SJSA1 (cell line): Measurements from ENCODE around the gene PARP12. TPM values are rescaled to one million over a fixed set of nuclear protein-coding genes. Genes with fewer than 3 reads are reported as not detected.

ENCODE experiments used
- DNase-seq, 2 experiments: peaks; one replicate each; pipeline ENCODE4 v3.0.0-alpha.2; 2015 to 2020; ENCODE audit warnings: low spot score in 2 of 2, low read depth in 1 of 2
- H3K27ac ChIP-seq: fragments of 250-450 bp; sonication (Bioruptor Pico); 2 replicates; pipeline ENCODE4 v1.5.1; 2020; ENCODE audit warnings: mild to moderate bottlenecking, moderate library complexity
- H3K27me3 ChIP-seq: fragments of 250-450 bp; sonication (Bioruptor Pico); replicated peaks from 2 replicates; pipeline ENCODE4 v1.5.1; 2020; ENCODE audit warnings: mild to moderate bottlenecking, moderate library complexity
- H3K36me3 ChIP-seq: fragments of 250-450 bp; sonication (Bioruptor Pico); 2 replicates; pipeline ENCODE4 v1.5.1; 2020; ENCODE audit warnings: mild to moderate bottlenecking
- H3K4me1 ChIP-seq: fragments of 250-450 bp; sonication (Bioruptor Pico); replicated peaks from 2 replicates; pipeline ENCODE4 v1.6.1; 2021; ENCODE audit warnings: mild to moderate bottlenecking
- H3K4me3 ChIP-seq: fragments of 250-450 bp; sonication (Bioruptor Pico); 2 replicates; pipeline ENCODE4 v1.5.1; 2020; ENCODE audit warnings: mild to moderate bottlenecking
- H3K9me3 ChIP-seq: fragments of 250-450 bp; sonication (Bioruptor Pico); replicated peaks from 2 replicates; pipeline ENCODE4 v1.5.1; 2020; ENCODE audit warnings: mild to moderate bottlenecking
- total RNA-seq: library from RNA; depleted of rRNA; stranded (reverse); fragments of >200 nt; shearing (Covaris generic); gene quantifications from 2 replicates; pipeline ENCODE4 v1.2.3, GENCODE V29; 2014

Gene PARP12
- total RNA-seq, 1 experiment from 2014 or later, result 19.3 TPM

GRCh38 chr7:140008755-140009610 lies 53.8 kb downstream of the PARP12 start:
- H3K4me3 ChIP-seq, result no peak overlapping the region
- DNase-seq, result no peak
- no peak overlapping the region for H3K27ac ChIP-seq
- no peaks in the 10 kb centered on the region for H3K4me1 ChIP-seq
- no peaks in the 10 kb centered on the region for H3K36me3 ChIP-seq
- no peaks in the 10 kb centered on the region for H3K9me3 ChIP-seq
- no peaks in the 10 kb centered on the region for H3K27me3 ChIP-seq

DNA sequence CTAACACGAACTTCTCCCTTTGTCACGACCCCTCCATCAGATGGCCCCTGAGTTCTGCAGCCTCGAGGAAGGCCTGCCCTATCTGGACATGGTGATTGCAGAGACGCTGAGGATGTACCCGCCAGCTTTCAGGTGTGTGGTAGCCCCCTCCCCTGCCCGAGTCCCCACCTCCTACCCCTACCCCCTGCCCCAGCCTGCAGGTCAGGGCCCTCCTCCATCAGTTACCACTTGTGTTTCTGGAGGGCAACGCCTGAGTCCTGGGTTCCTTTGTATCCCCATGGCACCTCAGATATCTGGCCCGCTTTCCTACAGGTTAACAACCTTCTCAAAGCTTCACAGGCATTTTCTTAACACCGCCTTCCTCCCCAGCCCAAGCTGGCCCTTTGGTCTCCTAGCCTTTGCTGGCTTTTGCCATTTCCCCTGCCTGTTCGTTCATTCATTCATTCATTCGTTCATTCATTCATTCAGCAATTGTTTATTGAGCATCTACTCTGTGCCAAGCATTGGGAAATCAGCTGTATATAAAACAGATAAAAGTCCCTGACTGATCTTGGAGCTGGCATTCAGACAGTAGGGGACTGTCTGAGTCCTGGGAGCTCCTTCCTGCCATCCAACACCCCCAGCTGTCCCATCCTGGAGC lies 55.6 kb downstream of the PARP12 start:
- DNase-seq, result no peak
- H3K9me3 ChIP-seq, result no peaks in the 10 kb centered on the region
- H3K36me3 ChIP-seq, result no peaks in the 10 kb centered on the region
- H3K27ac ChIP-seq, result no peak overlapping the region
- no peaks in the 10 kb centered on the region for H3K27me3 ChIP-seq
- no peaks in the 10 kb centered on the region for H3K4me1 ChIP-seq
- H3K4me3 ChIP-seq, result no peak overlapping the region

DNA sequence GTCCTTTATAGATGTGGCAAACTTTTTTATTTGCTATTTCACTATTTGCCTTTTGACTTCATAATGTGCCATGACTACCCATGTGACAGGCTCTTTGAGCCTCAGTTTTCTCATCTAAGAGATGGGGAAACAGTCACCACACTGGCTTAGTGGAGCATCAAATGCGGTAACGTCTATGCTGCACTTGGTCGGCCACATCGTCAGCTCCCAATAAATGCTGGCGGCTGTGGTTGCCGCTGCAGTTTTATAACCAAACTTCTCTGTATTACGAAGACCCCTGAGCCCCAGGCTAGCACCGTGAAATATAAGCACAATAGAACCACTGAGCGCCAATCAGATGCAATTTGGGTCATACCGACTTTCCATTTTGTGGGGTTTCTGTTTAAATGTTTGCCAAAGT lies 56.2 kb downstream of the PARP12 start:
- DNase-seq, result no peak
- Histone ChIP-seq H3K4me1 (no peaks in the 10 kb centered on the region), H3K4me3 (no peak overlapping the region), H3K9me3 (no peaks in the 10 kb centered on the region), H3K27me3 (no peaks in the 10 kb centered on the region), H3K27ac (no peak overlapping the region), H3K36me3 (no peaks in the 10 kb centered on the region)

- Histone ChIP-seq H3K4me3 (no peak overlapping the region), H3K27ac (no peak overlapping the region), H3K27me3 (no peaks in the 10 kb centered on the region), H3K4me1 (no peaks in the 10 kb centered on the region), H3K36me3 (no peaks in the 10 kb centered on the region), H3K9me3 (no peaks in the 10 kb centered on the region)
- no peak for DNase-seq
Measured at GRCh38 chr7:140005754-140006503, 56.8 kb downstream of the PARP12 start.

- Histone ChIP-seq H3K36me3 (no peaks in the 10 kb centered on the region), H3K4me3 (no peak overlapping the region), H3K27me3 (no peaks in the 10 kb centered on the region), H3K27ac (no peak overlapping the region), H3K9me3 (no peaks in the 10 kb centered on the region), H3K4me1 (no peaks in the 10 kb centered on the region)
- no peak for DNase-seq
Measured at GRCh38 chr7:140005341-140005740, 57.4 kb downstream of the PARP12 start.

DNA sequence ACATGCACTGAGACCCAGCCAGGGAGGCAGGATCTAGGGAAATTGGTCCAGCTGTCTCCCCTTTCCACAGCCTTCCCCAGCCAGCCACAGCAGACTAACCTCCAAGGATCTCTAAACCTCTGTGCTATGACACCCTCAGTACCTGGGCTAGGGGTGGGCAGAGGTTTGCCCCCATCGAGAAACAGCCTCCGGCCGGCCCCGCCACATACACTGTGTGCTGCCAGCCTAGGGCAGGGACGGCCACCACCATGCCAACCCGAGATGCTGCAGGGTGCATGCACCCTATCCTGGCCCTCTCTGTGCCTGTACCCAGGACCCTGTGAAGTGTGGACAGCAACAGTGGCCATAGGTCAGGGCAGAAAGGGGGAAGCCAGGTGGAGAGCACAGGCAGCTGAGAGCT lies 58.1 kb downstream of the PARP12 start:
- Histone ChIP-seq H3K4me3 (no peak overlapping the region), H3K9me3 (no peaks in the 10 kb centered on the region), H3K27me3 (no peaks in the 10 kb centered on the region), H3K36me3 (no peaks in the 10 kb centered on the region), H3K4me1 (no peaks in the 10 kb centered on the region), H3K27ac (no peak overlapping the region)
- no peak for DNase-seq

DNA sequence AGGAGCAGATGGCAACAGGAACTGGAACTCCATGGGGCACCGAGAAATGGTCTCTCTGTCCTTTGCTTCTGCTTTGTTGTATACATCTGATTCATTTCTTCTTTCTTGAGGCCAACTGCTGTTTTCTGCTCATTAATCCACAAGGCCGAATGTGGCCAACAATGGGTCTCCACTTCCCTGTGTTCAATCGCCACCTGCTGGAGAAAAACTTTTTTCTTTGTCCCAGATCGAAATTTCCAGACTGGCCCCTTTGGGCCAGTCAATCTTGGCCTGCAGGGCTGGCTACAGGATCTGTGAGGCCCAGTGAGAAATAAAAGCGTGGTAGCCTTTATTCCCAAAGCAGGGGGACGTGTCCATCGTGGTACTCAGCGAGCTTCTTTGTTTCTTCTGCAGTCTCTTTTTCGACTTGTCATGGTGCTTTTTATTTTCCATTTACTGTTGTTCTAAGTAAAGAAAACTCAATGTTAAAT lies 58.8 kb downstream of the PARP12 start:
- no peaks in the 10 kb centered on the region for H3K27me3 ChIP-seq
- no peaks in the 10 kb centered on the region for H3K4me1 ChIP-seq
- no peaks in the 10 kb centered on the region for H3K36me3 ChIP-seq

GRCh38 chr7:140000666-140001268 lies 62.0 kb downstream of the PARP12 start:
- Histone ChIP-seq H3K27ac (no peak overlapping the region), H3K27me3 (no peaks in the 10 kb centered on the region), H3K36me3 (no peaks in the 10 kb centered on the region), H3K4me1 (no peaks in the 10 kb centered on the region), H3K9me3 (no peaks in the 10 kb centered on the region), H3K4me3 (no peak overlapping the region)
- no peak for DNase-seq

More for the DNA sequence above, 58.8 kb downstream of the PARP12 start:
- DNase-seq, result peak in 1 of 2 experiments; percentile 39
- no peak overlapping the region for H3K27ac ChIP-seq
- no peaks in the 10 kb centered on the region for H3K9me3 ChIP-seq
- no peak overlapping the region for H3K4me3 ChIP-seq

DNA sequence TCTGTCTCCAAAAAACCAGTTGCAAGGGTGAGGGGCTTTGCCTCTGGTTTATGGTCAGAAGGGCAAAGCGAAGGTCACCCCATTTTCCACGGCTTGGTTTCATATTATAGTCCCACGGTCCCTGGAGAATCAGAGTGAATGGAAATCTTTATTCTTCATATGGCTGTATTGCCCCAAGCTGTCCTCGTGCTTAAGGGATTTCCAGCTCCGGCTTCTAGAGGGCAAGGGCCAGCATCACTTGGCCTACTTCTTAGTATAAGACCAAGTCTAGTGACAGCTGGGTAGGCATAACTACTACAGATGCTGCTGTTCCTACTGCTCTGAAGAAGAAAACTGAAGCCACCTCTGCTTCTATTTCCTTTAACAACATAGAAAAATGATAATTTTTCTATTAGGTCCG lies 63.2 kb downstream of the PARP12 start:
- H3K9me3 ChIP-seq, result no peaks in the 10 kb centered on the region
- H3K4me1 ChIP-seq, result no peaks in the 10 kb centered on the region
- no peak for DNase-seq

GRCh38 chr7:139998572-139998971 lies 64.2 kb downstream of the PARP12 start:
- H3K27me3 ChIP-seq, result no peaks in the 10 kb centered on the region
- no peak overlapping the region for H3K27ac ChIP-seq
- no peak for DNase-seq
- no peak overlapping the region for H3K4me3 ChIP-seq
- no peaks in the 10 kb centered on the region for H3K36me3 ChIP-seq
- no peaks in the 10 kb centered on the region for H3K9me3 ChIP-seq
- no peaks in the 10 kb centered on the region for H3K4me1 ChIP-seq

More for the DNA sequence above, 63.2 kb downstream of the PARP12 start:
- no peaks in the 10 kb centered on the region for H3K27me3 ChIP-seq
- no peak overlapping the region for H3K27ac ChIP-seq
- H3K36me3 ChIP-seq, result no peaks in the 10 kb centered on the region
- H3K4me3 ChIP-seq, result no peak overlapping the region

GRCh38 chr7:139995017-139995915 lies 67.5 kb downstream of the PARP12 start:
- no peak for DNase-seq
- Histone ChIP-seq H3K4me1 (no peaks in the 10 kb centered on the region), H3K27ac (no peak overlapping the region), H3K4me3 (no peak overlapping the region), H3K27me3 (no peaks in the 10 kb centered on the region), H3K9me3 (no peaks in the 10 kb centered on the region), H3K36me3 (no peaks in the 10 kb centered on the region)

- H3K27me3 ChIP-seq, result no peaks in the 10 kb centered on the region
- no peak overlapping the region for H3K4me3 ChIP-seq
- H3K9me3 ChIP-seq, result no peaks in the 10 kb centered on the region
- no peak overlapping the region for H3K27ac ChIP-seq
- no peaks in the 10 kb centered on the region for H3K4me1 ChIP-seq
- DNase-seq, result no peak
- H3K36me3 ChIP-seq, result no peaks in the 10 kb centered on the region
Measured at GRCh38 chr7:139994356-139994755, 68.4 kb downstream of the PARP12 start.

DNA sequence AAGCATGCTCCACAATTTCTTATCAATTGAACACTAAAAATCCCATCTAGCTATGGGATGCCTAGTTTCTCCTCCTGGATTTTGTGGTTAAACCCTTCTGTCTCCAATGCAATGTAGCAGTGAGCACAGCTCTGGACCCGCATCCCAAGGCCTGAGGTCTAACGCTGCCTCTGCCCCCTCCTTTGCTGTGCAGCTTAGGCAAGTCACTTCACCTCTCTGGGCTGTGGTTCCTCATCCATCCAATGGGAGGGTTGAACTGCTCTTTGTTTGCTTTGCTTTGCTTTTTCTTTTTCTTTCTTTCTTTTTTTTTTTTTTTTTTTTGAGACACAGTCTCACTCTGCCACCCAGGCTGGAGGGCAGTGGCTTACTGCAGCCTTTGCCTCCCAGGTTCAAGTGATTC lies 69.2 kb downstream of the PARP12 start:
- Histone ChIP-seq H3K36me3 (no peaks in the 10 kb centered on the region), H3K27me3 (no peaks in the 10 kb centered on the region), H3K9me3 (no peaks in the 10 kb centered on the region), H3K27ac (no peak overlapping the region), H3K4me3 (no peak overlapping the region), H3K4me1 (no peaks in the 10 kb centered on the region)
- no peak for DNase-seq
